OCI-LY7 (cell line): ENCODE results near the gene MINDY4B. TPM values are rescaled to one million over a fixed set of nuclear protein-coding genes. Genes with fewer than 3 reads are reported as not detected.

Source experiments
- BruUV-seq: library from RNA; stranded (reverse); fragments of 400-500 nt; replicated peaks from 2 replicates; lab custom pipeline; 2021; lab: Mats Ljungman, UMichigan
- CTCF ChIA-PET: fragments of 300-600 bp; sonication (Branson Sonifier 250); formaldehyde crosslinking; loops from one replicate; lab custom pipeline; 2022; ENCODE audit warnings: antibody characterized with exemption; ENCODE audit not compliant: unreplicated experiment; lab: Charles Lee
- POLR2A ChIA-PET: fragments of 300-600 bp; sonication (Branson Sonifier 250); formaldehyde crosslinking; loops from one replicate; lab custom pipeline; 2022; ENCODE audit warnings: antibody characterized with exemption; lab: Charles Lee
- DNase-seq: peaks from one replicate; pipeline ENCODE4 v3.0.0-alpha.2; 2015; ENCODE audit warnings: low spot score
- H2AFZ ChIP-seq: fragments of 200-600 bp; sonication (generic), shearing (Covaris generic); 2 replicates; pipeline ENCODE4 v1.6.1; 2014; ENCODE audit warnings: mild to moderate bottlenecking, antibody characterized with exemption, low read length, moderate library complexity
- H3K27ac ChIP-seq: fragments of 200-600 bp; sonication (generic); 2 replicates; pipeline ENCODE4 v1.5.1; 2014; ENCODE audit warnings: mixed run types, low read depth, mild to moderate bottlenecking, moderate library complexity, low read length, inconsistent platforms; ENCODE audit not compliant: poor library complexity, severe bottlenecking
- H3K36me3 ChIP-seq: fragments of 200-600 bp; sonication (generic); 2 replicates; pipeline ENCODE4 v1.6.1; 2014; ENCODE audit warnings: mild to moderate bottlenecking, antibody characterized with exemption, low read length, moderate library complexity, mixed read lengths; ENCODE audit not compliant: insufficient read depth
- H3K4me1 ChIP-seq: fragments of 200-600 bp; sonication (generic); 2 replicates; pipeline ENCODE4 v1.5.1; 2014; ENCODE audit warnings: mild to moderate bottlenecking, low read length; ENCODE audit not compliant: insufficient read depth, poor library complexity, severe bottlenecking
- H3K4me2 ChIP-seq: fragments of 200-600 bp; sonication (generic); 2 replicates; pipeline ENCODE4 v1.6.1; 2014; ENCODE audit warnings: mild to moderate bottlenecking, low read length
- H3K4me3 ChIP-seq: fragments of 200-600 bp; sonication (generic); 2 replicates; pipeline ENCODE4 v1.5.1; 2014; ENCODE audit warnings: mild to moderate bottlenecking, low read depth, low read length; ENCODE audit not compliant: poor library complexity, severe bottlenecking
- H3K79me2 ChIP-seq: fragments of 200-600 bp; sonication (generic); 2 replicates; pipeline ENCODE4 v1.6.1; 2016; ENCODE audit warnings: low read depth, mild to moderate bottlenecking, low read length, moderate library complexity, mixed read lengths; ENCODE audit not compliant: insufficient read depth
- H3K9me2 ChIP-seq: fragments of 200-600 bp; sonication (generic); 2 replicates; pipeline ENCODE4 v1.6.1; 2016; ENCODE audit warnings: mild to moderate bottlenecking, low read length, mixed read lengths; ENCODE audit not compliant: insufficient read depth
- H3K9me3 ChIP-seq: fragments of 200-600 bp; sonication (generic); 2 replicates; pipeline ENCODE4 v1.6.1; 2014; ENCODE audit warnings: mild to moderate bottlenecking, mixed run types, low read length, mixed read lengths
- H4K20me1 ChIP-seq: fragments of 200-600 bp; sonication (generic); 2 replicates; pipeline ENCODE4 v1.6.1; 2014; ENCODE audit warnings: mild to moderate bottlenecking, antibody characterized with exemption, low read length, moderate library complexity, mixed read lengths; ENCODE audit not compliant: insufficient read depth
- CTCF ChIP-seq: fragments of 200-600 bp; sonication (generic); conservative IDR thresholded peaks from 2 replicates; pipeline ENCODE4 v1.5.1; 2014; ENCODE audit warnings: mild to moderate bottlenecking, antibody characterized with exemption, low read length, moderate library complexity, mixed read lengths
- EZH2phosphoT487 ChIP-seq: fragments of 200-600 bp; sonication (generic); IDR thresholded peaks from 2 replicates; pipeline ENCODE4 v1.6.1; 2018; ENCODE audit warnings: low read depth, borderline replicate concordance, mild to moderate bottlenecking, mixed run types, antibody characterized with exemption, low read length, moderate library complexity, mixed read lengths
- intact Hi-C: fragments of 100-400 bp; cut with micrococcal nuclease; formaldehyde crosslinking; loops from one replicate; pipeline ENCODE4 v1.10.0; 2022; ENCODE audit not compliant: unreplicated experiment
- total RNA-seq, 2 experiments: library from RNA; depleted of rRNA in 1 of 2; stranded (reverse); fragments of >200 nt in 1 of 2; shearing (Covaris generic) in 1 of 2; gene quantifications; 2 replicates each; pipeline ENCODE4 v1.2.3, GENCODE V29; 2014 to 2022

The MINDY4B gene
- total RNA-seq, 2 experiments from 2014 or later: not detected

DNA sequence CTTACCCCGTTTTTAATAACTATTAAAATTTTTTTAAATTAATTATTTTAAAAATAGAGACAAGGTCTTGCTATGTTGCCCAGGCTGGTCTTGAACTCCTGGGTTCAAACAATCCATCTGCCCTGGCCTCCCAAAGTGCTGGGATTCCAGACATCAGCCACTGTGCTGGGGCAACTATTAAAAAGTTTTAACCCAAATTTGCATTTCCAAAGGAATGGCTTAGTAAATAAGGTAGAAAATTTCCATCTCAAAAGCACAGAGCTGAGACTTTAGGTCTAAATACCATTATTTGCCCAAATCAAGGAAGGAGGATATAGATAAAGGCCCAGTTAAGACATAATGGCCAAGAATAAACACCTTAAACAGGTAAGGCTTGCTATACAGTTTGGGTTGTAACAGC lies 56.4 kb downstream of the MINDY4B start:
- Histone ChIP-seq H4K20me1 (no peaks in the 10 kb centered on the region), H3K79me2 (no peaks in the 10 kb centered on the region), H3K4me2 (no peak overlapping the region), H3K9me3 (peaks cover 11% of the 10 kb centered on the region; the same call in 1 of the 2 replicates), H2AFZ (no peak overlapping the region), H3K4me1 (no peaks in the 10 kb centered on the region), H3K27ac (no peak overlapping the region), H3K9me2 (no peaks in the 10 kb centered on the region), H3K4me3 (no peak overlapping the region), H3K36me3 (no peaks in the 10 kb centered on the region)
- no peak for TF ChIP-seq EZH2phosphoT487
- no peak for TF ChIP-seq CTCF
- POLR2A ChIA-PET: interaction anchor here (1.1 kb wide), 1 partner anchor 63 kb away, joined by 4 read pairs; no protein-coding TSS in a partner anchor
- no TSS peak for BruUV-seq
- CTCF ChIA-PET: no interaction called here
- intact Hi-C loops: no loop called here
- no peak for DNase-seq

DNA sequence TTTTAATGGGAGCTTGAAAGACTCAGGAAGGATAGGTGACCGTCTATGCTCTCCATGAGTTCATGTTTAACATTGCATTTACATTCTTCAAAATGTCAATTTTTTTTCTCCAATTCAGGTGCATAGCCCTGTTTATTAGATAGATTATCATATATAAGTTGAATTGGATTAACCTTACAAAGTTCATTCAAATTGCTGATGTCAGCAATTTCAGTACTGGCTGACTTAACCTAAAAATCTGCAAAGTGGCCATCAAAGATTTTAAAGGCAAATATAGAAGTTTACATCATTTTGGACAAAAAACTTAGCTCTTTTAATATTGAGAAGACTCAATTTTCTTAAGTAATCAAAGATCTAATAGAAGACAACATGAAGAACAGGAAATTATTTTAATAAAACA lies 57.8 kb downstream of the MINDY4B start:
- H4K20me1 ChIP-seq: no peaks in the 10 kb centered on the region

More for the DNA sequence above, 57.8 kb downstream of the MINDY4B start:
- ChIA-PET CTCF (no interaction called here), POLR2A (interaction anchor here (1.2 kb wide), 1 partner anchor 120 kb away, joined by 3 read pairs; no protein-coding TSS in a partner anchor)
- Histone ChIP-seq H3K36me3 (no peaks in the 10 kb centered on the region), H3K4me1 (no peaks in the 10 kb centered on the region), H3K79me2 (no peaks in the 10 kb centered on the region), H3K9me2 (no peaks in the 10 kb centered on the region), H3K27ac (no peak overlapping the region), H2AFZ (no peak overlapping the region), H3K9me3 (peaks cover 7% of the 10 kb centered on the region; the same call in 1 of the 2 replicates), H3K4me2 (no peak overlapping the region), H3K4me3 (no peak overlapping the region)
- TF ChIP-seq EZH2phosphoT487 (no peak), CTCF (no peak)
- BruUV-seq: no TSS peak
- DNase-seq: no peak
- intact Hi-C loops: no loop called here
